ENCODE data around the gene SYNRG.
"Not testable (repeated sequence)": the region's sequence is repeated elsewhere in the genome, so short reads cannot be mapped to it uniquely, and the experiment has no call there.

Gene SYNRG

GRCh38 chr17:37614823-37615222 is 5.6 kb upstream of the SYNRG start:
- in situ Hi-C loops (cut with MboI; ENCODE audit: low sequenced_read_pairs) = no loop called here
- Histone ChIP-seq H3K4me3 (no peak overlapping the region), H3K27me3 (ENCODE audit: low read depth) (no peaks in the 10 kb centered on the region), H3K4me1 (no peaks in the 10 kb centered on the region; the same call in none of the 2 replicates), H3K36me3 (replicated peaks) (peaks cover 36% of the 10 kb centered on the region), H3K9me3 (no peaks in the 10 kb centered on the region)
- DNase-seq (ENCODE audit: low spot score in 2 of 2) = no peak

- Histone ChIP-seq H3K36me3 (replicated peaks) (peaks cover 33% of the 10 kb centered on the region), H3K4me1 (no peaks in the 10 kb centered on the region; the same call in none of the 2 replicates), H3K27me3 (ENCODE audit: low read depth) (no peaks in the 10 kb centered on the region), H3K9me3 (no peaks in the 10 kb centered on the region), H3K4me3 (no peak overlapping the region)
- DNase-seq (ENCODE audit: low spot score in 2 of 2) = no peak
- in situ Hi-C loops (cut with MboI; ENCODE audit: low sequenced_read_pairs) = no loop called here
These were observed 5.2 kb upstream of the SYNRG start for GRCh38 chr17:37614391-37614790.

- no peaks in the 10 kb centered on the region for H3K27me3 ChIP-seq (ENCODE audit: low read depth)
- in situ Hi-C loops (cut with MboI; ENCODE audit: low sequenced_read_pairs) = no loop called here
- DNase-seq (ENCODE audit: low spot score in 2 of 2) = no peak
- no peaks in the 10 kb centered on the region for H3K9me3 ChIP-seq
- peaks cover 16% of the 10 kb centered on the region; the same call in 1 of the 2 replicates for H3K36me3 ChIP-seq (replicated peaks)
- H3K4me1 ChIP-seq = peaks cover 3% of the 10 kb centered on the region
- no peak overlapping the region for H3K4me3 ChIP-seq
These were observed 1.8 kb upstream of the SYNRG start for GRCh38 chr17:37610971-37611370.

GRCh38 chr17:37610041-37610420 is 813 bp upstream of the SYNRG start:
- H3K4me1 ChIP-seq; H3K9me3 ChIP-seq; H3K27me3 ChIP-seq (ENCODE audit: low read depth); DNase-seq (ENCODE audit: low spot score in 2 of 2); in situ Hi-C loops (cut with MboI; ENCODE audit: low sequenced_read_pairs): not testable (repeated sequence)
- Histone ChIP-seq H3K36me3 (replicated peaks) (peaks cover 16% of the 10 kb centered on the region; the same call in 1 of the 2 replicates), H3K4me3 (peak overlapping the region; percentile 68)

GRCh38 chr17:37608351-37609169 is 658 bp downstream of the SYNRG start:
- H3K36me3 ChIP-seq (replicated peaks) = peaks cover 7% of the 10 kb centered on the region; the same call in 1 of the 2 replicates
- peak overlapping the region; percentile 68 for H3K4me3 ChIP-seq
- peak; percentile 50 to 77 for DNase-seq (ENCODE audit: low spot score in 2 of 2)
- no peaks in the 10 kb centered on the region for H3K27me3 ChIP-seq (ENCODE audit: low read depth)
- peaks cover 24% of the 10 kb centered on the region for H3K4me1 ChIP-seq
- in situ Hi-C loops (cut with MboI; ENCODE audit: low sequenced_read_pairs) = no loop called here
- H3K9me3 ChIP-seq = peaks cover 3% of the 10 kb centered on the region

GRCh38 chr17:37607637-37608331 is 1.4 kb downstream of the SYNRG start:
- Histone ChIP-seq H3K4me3 (peak overlapping the region; percentile 68), H3K36me3 (replicated peaks) (peaks cover 5% of the 10 kb centered on the region; the same call in 1 of the 2 replicates), H3K9me3 (peaks cover 6% of the 10 kb centered on the region), H3K27me3 (ENCODE audit: low read depth) (no peaks in the 10 kb centered on the region), H3K4me1 (peaks cover 24% of the 10 kb centered on the region)
- no peak for DNase-seq (ENCODE audit: low spot score in 2 of 2)
- in situ Hi-C loops (cut with MboI; ENCODE audit: low sequenced_read_pairs) = no loop called here

- H3K27me3 ChIP-seq (ENCODE audit: low read depth) = no peaks in the 10 kb centered on the region
- 0 out of 2 replicates have a peak, but pooled peaks cover 5% of the 10 kb centered on the region for H3K36me3 ChIP-seq (replicated peaks)
- no peak for DNase-seq (ENCODE audit: low spot score in 2 of 2)
- in situ Hi-C loops (cut with MboI; ENCODE audit: low sequenced_read_pairs) = no loop called here
- no peak overlapping the region for H3K4me3 ChIP-seq
- peaks cover 6% of the 10 kb centered on the region for H3K9me3 ChIP-seq
- peaks cover 24% of the 10 kb centered on the region for H3K4me1 ChIP-seq
These were observed 3.3 kb downstream of the SYNRG start for GRCh38 chr17:37605813-37606505.

- H3K36me3 ChIP-seq (replicated peaks) = 0 out of 2 replicates have a peak, but pooled peaks cover 5% of the 10 kb centered on the region
- no peak overlapping the region for H3K4me3 ChIP-seq
These were observed 4.1 kb downstream of the SYNRG start for GRCh38 chr17:37605081-37605480.

GRCh38 chr17:37604556-37604955 is 4.7 kb downstream of the SYNRG start:
- in situ Hi-C loops (cut with MboI; ENCODE audit: low sequenced_read_pairs) = no loop called here

More at GRCh38 chr17:37605081-37605480, 4.1 kb downstream of the SYNRG start:
- DNase-seq (ENCODE audit: low spot score in 2 of 2) = no peak
- in situ Hi-C loops (cut with MboI; ENCODE audit: low sequenced_read_pairs) = no loop called here
- Histone ChIP-seq H3K27me3 (ENCODE audit: low read depth) (no peaks in the 10 kb centered on the region), H3K9me3 (peaks cover 6% of the 10 kb centered on the region), H3K4me1 (peaks cover 24% of the 10 kb centered on the region)

GRCh38 chr17:37598145-37598544 is 11.1 kb downstream of the SYNRG start:
- Histone ChIP-seq H3K4me3 (no peak overlapping the region), H3K4me1 (peaks cover 5% of the 10 kb centered on the region), H3K27me3 (ENCODE audit: low read depth) (no peaks in the 10 kb centered on the region), H3K36me3 (replicated peaks) (peaks cover 31% of the 10 kb centered on the region), H3K9me3 (no peaks in the 10 kb centered on the region)
- DNase-seq (ENCODE audit: low spot score in 2 of 2) = no peak
- in situ Hi-C loops (cut with MboI; ENCODE audit: low sequenced_read_pairs) = no loop called here

More at GRCh38 chr17:37604556-37604955, 4.7 kb downstream of the SYNRG start:
- H3K9me3 ChIP-seq = peaks cover 6% of the 10 kb centered on the region
- no peak for DNase-seq (ENCODE audit: low spot score in 2 of 2)
- H3K27me3 ChIP-seq (ENCODE audit: low read depth) = no peaks in the 10 kb centered on the region
- no peak overlapping the region for H3K4me3 ChIP-seq
- peaks cover 24% of the 10 kb centered on the region for H3K4me1 ChIP-seq
- H3K36me3 ChIP-seq (replicated peaks) = 0 out of 2 replicates have a peak, but pooled peaks cover 5% of the 10 kb centered on the region

- H3K4me1 ChIP-seq = no peaks in the 10 kb centered on the region; the same call in 1 of the 2 replicates
- H3K36me3 ChIP-seq (replicated peaks) = peaks cover 24% of the 10 kb centered on the region
- in situ Hi-C loops (cut with MboI; ENCODE audit: low sequenced_read_pairs) = no loop called here
- no peak overlapping the region for H3K4me3 ChIP-seq
- no peak for DNase-seq (ENCODE audit: low spot score in 2 of 2)
- H3K27me3 ChIP-seq (ENCODE audit: low read depth) = no peaks in the 10 kb centered on the region
- no peaks in the 10 kb centered on the region for H3K9me3 ChIP-seq
These were observed 16.9 kb downstream of the SYNRG start for GRCh38 chr17:37592291-37592690.

- Histone ChIP-seq H3K27me3 (ENCODE audit: low read depth) (no peaks in the 10 kb centered on the region), H3K4me1 (no peaks in the 10 kb centered on the region; the same call in 1 of the 2 replicates), H3K9me3 (no peaks in the 10 kb centered on the region), H3K4me3 (no peak overlapping the region), H3K36me3 (replicated peaks) (peaks cover 32% of the 10 kb centered on the region)
- in situ Hi-C loops (cut with MboI; ENCODE audit: low sequenced_read_pairs) = no loop called here
- DNase-seq (ENCODE audit: low spot score in 2 of 2) = no peak
These were observed 24.2 kb downstream of the SYNRG start for GRCh38 chr17:37585066-37585465.

GRCh38 chr17:37576281-37576680 is 32.9 kb downstream of the SYNRG start:
- Histone ChIP-seq H3K4me1 (no peaks in the 10 kb centered on the region), H3K9me3 (peaks cover 3% of the 10 kb centered on the region; the same call in 1 of the 2 replicates), H3K36me3 (replicated peaks) (peaks cover 19% of the 10 kb centered on the region), H3K4me3 (no peak overlapping the region), H3K27me3 (ENCODE audit: low read depth) (no peaks in the 10 kb centered on the region)
- in situ Hi-C loops (cut with MboI; ENCODE audit: low sequenced_read_pairs) = no loop called here
- no peak for DNase-seq (ENCODE audit: low spot score in 2 of 2)

All from HAP-1 (cell line).